Activated gamma-delta T cell treated with anti-CD3 and anti-CD28 coated beads, Interleukin-2, amount 50 U/mL, for 16 hours (primary cell): ENCODE measurements around the gene MED13.

Experiments used
- DNase-seq: peaks from one replicate; pipeline ENCODE4 v3.0.0-alpha.2; 2020; ENCODE audit warnings: low read depth

Gene MED13

GRCh38 chr17:62064791-62065563 is at the start of gene MED13:
Gene MED13 (minus strand): TSS chr17:62065278. CDS start chr17:62065205, 73 bp downstream.
- DNase-seq: peak; percentile 43

GRCh38 chr17:62112229-62112628 is 47.2 kb upstream of the MED13 start:
- DNase-seq: no peak

DNA sequence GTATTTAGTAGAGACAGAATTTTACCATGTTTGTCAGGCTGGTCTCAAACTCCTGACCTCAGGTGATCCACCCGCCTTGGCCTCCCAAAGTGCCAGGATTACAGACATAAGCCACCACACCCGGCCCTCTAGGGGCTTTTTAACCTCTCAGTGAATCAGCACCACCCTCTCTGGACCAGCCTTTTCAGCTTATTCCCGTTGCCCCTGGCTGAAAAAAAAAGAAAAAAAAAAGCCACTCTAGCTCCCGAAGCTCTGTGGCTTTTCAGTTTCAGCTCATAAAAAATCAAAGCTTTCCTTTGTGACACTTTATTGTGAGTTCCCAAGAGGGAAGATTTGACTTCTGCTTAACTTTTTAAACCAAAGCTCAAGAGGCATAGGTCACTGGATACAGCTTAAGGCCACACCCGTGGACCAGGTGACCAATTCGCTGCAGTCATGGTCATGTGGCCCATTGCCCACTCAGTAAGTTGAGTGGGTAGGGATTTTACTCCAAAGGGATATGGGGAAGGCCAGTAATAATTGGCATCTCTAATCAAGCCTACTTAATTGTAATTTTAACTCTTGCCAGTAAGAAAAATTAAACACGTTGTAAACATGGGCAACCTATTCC is 46.6 kb upstream of the MED13 start:
- no peak for DNase-seq

GRCh38 chr17:62110923-62111484 is 45.9 kb upstream of the MED13 start:
- DNase-seq: no peak

DNA sequence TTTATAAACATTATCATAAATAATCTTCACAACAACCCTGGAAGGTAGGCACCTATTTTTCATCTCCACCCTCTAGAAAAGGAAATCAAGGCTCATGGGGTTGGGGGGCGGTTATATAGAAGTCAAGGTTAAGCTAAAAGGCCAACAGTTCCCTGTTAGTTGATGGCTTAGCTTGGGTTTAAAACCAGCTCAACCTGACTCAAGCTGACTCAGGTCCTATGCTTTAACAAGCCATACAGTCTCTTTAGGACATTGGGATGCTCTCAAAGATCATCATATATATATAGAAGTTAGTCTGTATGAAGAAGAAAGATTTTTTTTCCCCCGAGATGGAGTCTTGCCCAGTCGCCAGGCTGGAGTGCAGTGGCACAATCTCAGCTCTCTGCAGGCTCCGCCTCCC is 44.8 kb upstream of the MED13 start:
- no peak for DNase-seq

DNA sequence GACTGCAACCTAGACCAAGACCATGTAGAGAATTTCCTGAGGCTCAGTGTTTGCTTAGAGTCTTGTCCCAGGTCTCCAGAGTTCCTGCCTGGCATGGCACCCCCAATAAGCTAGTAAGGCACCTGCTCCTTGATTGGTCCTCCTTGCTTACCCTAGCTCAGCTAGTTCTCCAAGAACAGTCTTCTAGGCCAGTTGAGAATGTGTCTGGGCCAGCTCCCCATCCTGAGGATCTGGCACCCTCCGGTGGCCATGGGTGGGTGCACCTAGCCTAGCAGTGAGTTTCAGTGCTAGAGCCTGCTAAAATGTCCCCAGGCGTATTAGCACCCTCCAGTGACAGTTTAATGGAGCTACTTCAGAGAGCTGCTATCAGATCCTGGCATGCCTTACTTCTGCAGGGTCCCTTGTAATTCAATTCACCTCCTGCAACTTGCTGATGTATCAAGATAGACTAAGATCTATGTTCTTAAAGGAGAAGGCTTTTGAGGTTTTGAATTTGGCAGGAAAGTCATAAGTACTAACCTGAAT is 44.4 kb upstream of the MED13 start:
- DNase-seq: no peak

GRCh38 chr17:62105861-62106260 is 40.8 kb upstream of the MED13 start:
- no peak for DNase-seq

DNA sequence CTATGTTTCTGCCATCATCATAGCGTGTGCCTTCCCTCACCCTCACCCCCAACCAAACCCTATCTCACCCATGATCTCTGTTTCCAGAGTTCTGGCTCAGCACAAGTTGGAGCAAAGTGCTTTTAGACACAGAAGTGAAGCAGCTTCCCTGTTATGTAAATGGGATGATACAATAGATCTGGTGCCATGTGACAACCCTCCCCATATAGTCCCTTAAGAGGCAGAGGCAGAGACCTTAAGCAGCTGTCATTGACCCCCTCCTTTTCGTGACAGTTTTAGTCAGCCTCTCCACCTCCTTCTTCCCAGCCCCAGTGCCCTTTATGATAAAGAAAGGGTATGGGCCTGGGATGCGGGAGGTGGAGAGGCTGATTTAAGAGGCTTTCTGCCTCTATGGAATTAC is 40.3 kb upstream of the MED13 start:
- DNase-seq: no peak

DNA sequence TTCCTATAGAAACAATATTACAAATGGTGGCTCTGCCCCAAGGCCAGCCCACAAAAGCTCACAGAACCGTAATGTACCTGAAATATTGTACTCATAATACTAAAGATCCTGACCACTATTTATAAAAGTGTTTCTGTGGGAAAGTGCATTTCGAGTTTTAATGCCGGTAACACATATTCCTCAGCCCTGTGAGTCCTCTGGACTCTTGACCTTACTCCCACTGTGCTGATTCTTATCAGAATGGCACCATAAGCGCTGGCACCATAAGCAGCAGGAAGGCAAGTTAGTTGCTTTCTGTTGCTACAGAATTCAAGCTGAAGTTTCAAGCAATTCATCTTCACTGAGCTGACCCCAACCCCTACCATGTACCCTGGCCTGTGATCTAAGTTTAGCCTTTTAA is 36.4 kb upstream of the MED13 start:
- no peak for DNase-seq

GRCh38 chr17:62101090-62101489 is 36.0 kb upstream of the MED13 start:
- DNase-seq: no peak

- no peak for DNase-seq
Measured at GRCh38 chr17:62100055-62100454, 35.0 kb upstream of the MED13 start.

GRCh38 chr17:62099532-62099931 is 34.5 kb upstream of the MED13 start:
- DNase-seq: no peak

DNA sequence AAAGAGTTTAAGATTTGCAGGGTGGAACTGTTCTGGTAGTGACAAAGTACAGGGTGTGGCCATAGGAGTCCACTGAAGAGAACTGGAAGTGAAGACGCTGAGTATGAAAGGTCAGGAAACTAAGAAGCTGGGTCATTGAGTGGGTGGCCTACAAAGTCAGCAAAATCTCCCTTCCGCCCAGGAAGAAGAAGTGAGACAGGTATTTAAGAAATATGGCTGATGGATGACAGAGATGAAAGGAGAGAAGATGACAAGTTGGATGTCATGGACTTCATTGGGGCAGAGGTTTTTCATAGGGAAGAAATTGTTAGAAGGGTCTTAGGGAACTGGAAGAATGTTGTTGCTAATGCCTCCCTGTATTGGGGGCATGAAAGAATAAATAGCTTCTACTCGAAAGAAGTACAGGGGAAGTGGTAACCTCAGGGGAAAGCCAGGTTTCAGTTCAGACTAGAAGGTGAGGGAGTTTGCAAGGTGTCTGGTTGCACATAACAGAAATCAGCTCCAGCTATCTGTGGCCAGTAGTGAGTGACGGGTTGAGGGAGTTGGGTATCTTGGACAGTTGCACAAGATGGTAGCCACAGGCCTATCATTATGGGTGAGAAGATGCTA is 33.6 kb upstream of the MED13 start:
- DNase-seq: no peak

DNA sequence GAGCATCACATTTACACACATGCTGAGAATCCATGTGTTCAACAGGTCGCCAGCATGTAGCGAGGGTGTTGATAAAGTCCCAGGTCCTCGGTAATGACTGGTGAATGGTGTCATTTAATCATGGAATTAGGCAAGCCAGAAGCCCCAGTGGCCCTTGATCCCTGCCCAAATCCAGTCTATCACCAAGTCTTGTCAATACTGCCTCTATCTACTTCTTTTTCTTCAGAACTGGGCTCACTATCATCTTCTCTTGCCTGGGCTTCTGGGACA is 31.3 kb upstream of the MED13 start:
- no peak for DNase-seq

- no peak for DNase-seq
Measured at GRCh38 chr17:62094175-62094574, 29.1 kb upstream of the MED13 start.

GRCh38 chr17:62093188-62094155 is 28.4 kb upstream of the MED13 start:
- DNase-seq: no peak

DNA sequence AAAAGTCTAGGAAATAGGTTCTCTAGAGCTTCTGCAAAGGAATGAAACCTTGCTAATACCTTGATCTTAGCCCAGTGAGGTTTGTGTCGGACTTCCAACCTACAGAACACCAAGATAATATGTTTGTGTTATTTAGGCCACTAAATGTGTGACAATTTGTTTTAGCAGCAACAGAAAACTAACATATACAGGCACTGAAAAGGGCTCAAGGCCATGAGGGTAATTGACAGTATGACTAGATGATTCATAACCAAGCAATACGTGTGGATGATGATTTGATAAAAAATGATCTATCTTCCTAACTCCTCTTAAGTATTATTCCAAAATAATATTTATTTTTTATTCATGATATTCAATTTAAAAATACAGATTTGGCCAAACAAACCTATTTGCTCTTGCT is 27.7 kb upstream of the MED13 start:
- DNase-seq: no peak

- no peak for DNase-seq
Measured at GRCh38 chr17:62091804-62092203, 26.7 kb upstream of the MED13 start.

DNA sequence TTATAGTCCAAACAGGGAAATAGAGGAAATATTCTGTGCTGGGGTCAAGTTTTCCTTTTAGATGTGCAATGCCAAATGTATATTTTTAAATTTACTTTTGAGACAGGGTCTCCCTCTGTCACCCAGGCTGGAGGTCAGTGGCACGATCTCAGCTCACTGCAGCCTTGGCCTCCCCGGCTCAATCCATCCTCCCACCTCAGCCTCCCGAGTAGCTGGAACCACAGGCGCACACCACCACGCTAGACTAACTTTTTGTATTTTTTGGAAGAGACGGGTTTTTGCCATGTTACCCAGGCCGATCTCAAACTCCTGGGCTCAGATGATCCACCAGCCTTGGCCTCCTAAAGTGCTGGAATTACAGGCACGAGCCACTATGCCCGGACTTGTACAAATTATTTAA is 25.8 kb upstream of the MED13 start:
- DNase-seq: no peak

DNA sequence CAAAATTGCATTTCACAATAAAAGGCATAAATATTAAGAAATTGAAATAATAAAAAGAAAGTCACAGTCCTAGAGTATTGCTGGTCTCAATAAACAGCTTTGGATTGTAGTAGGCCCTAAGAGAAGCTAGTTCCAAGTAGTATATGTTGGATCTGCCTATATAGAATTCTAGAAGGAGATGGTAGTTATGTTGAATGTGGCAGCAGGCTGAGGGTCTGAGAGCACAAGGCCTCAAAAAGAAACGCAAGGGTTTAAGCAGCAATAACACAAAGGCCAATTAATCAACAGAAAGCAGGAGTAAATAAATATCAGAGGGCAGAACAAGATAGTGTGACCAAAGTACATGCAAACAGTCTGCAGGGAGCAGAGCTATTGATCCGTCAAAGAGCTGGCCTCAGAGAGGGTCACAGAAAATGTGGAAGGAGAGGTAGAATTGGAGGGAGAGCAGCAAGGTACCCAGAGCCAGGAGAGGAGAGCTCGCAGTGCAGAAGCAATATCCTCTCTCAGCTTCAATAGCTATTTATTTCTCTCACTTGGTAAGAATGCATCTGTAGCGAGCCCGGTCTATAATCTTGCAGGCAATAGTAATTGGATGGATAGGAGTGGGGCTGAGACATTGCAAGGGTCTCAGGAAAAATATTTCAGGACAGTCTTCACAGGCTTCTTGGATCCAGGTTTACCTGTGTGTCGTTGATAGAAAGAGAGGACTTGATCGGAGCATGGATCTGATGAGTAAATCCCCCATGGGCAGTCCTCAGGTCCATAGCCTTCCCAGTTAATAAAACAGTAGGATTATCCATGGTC is 25.1 kb upstream of the MED13 start:
- no peak for DNase-seq

DNA sequence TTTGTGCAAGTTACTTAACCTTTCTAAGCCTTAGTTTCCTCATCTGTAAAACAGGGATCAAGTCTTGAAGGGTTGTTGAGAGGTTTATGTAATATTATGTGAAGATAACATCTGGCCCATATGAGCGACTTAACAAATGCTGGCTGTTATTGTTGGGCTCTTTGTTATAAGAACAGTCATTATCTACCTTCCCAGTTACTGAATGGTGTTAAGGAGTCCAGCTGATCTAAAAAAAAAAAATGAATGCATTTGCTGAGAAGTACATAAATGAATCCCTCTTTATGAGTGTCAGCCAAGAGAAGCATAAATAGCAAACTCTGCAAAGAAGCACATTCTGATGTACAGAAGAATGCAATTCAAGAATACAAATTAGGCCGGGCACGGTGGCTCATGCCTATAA is 24.3 kb upstream of the MED13 start:
- no peak for DNase-seq
